ENCODE results near the gene PCED1A.

PCED1A gene

GRCh38 chr20:2798095-2798805 lies 42.2 kb downstream of the PCED1A start:
- WGBS (ENCODE audit: insufficient coverage), result 86% methylated on average over 19 of the region's 19 CpGs
- peaks cover 5 to 56% (median 44%) of the 10 kb centered on the region in 4 experiments for H3K36me3 ChIP-seq (ENCODE audit: control insufficient read depth in 4 of 4, insufficient read depth in 4 of 4, low read length in 3 of 4)
- peak overlapping the region in 1 of 7 experiments; percentile 93 for H3K4me3 ChIP-seq (ENCODE audit: control insufficient read depth in 1 of 7, extremely low read depth in 1 of 7, insufficient read depth in 4 of 7, low read depth in 2 of 7, low read length in 6 of 7)
- POLR2A ChIA-PET, result interaction anchor here (0.6 to 1.8 kb wide), 2 partner anchors 54 to 109 kb away, joined by 4 to 6 read pairs; no protein-coding TSS in a partner anchor
- no peak overlapping the region for H3K27ac ChIP-seq (ENCODE audit: insufficient read depth in 1 of 2, low read depth in 1 of 2, low read length in 2 of 2, poor library complexity in 1 of 2, severe bottlenecking in 2 of 2)
- no peaks in the 10 kb centered on the region for H3K27me3 ChIP-seq (replicated peaks in 2 of 5; ENCODE audit: control insufficient read depth in 4 of 5, insufficient read depth in 5 of 5, low read length in 4 of 5)
- peaks cover 0 to 43% (median 38%) of the 10 kb centered on the region in 4 experiments for H3K4me1 ChIP-seq (ENCODE audit: control extremely low read depth in 1 of 4, control insufficient read depth in 4 of 4, insufficient read depth in 4 of 4, low read length in 3 of 4)
- no peaks in the 10 kb centered on the region for H3K9me3 ChIP-seq (ENCODE audit: control extremely low read depth in 1 of 5, control insufficient read depth in 4 of 5, insufficient read depth in 2 of 5, low read depth in 1 of 5, low read length in 4 of 5)
- CTCF ChIA-PET, result interaction anchor here (1.5 to 2.8 kb wide), 3 partner anchors 10 to 53 kb away, joined by 5 to 14 read pairs (median 7); no protein-coding TSS in a partner anchor
- DNase-seq, result no peak

GRCh38 chr20:2797136-2797983 lies 43.1 kb downstream of the PCED1A start:
- 68% methylated on average over 13 of the region's 16 CpGs for WGBS (ENCODE audit: insufficient coverage)
- H3K4me3 ChIP-seq (ENCODE audit: control insufficient read depth in 1 of 7, extremely low read depth in 1 of 7, insufficient read depth in 4 of 7, low read depth in 2 of 7, low read length in 6 of 7), result no peak overlapping the region
- ChIA-PET POLR2A (interaction anchor here (0.6 kb wide), 1 partner anchor 24 kb away, joined by 3 read pairs; no protein-coding TSS in a partner anchor), CTCF (interaction anchor here (1.5 to 2.8 kb wide), 2 partner anchors 9 to 53 kb away, joined by 5 to 14 read pairs; no protein-coding TSS in a partner anchor)
- no peak for DNase-seq
- H3K4me1 ChIP-seq (ENCODE audit: control extremely low read depth in 1 of 4, control insufficient read depth in 4 of 4, insufficient read depth in 4 of 4, low read length in 3 of 4), result peaks cover 0 to 42% (median 38%) of the 10 kb centered on the region in 4 experiments
- no peaks in the 10 kb centered on the region for H3K9me3 ChIP-seq (ENCODE audit: control extremely low read depth in 1 of 5, control insufficient read depth in 4 of 5, insufficient read depth in 2 of 5, low read depth in 1 of 5, low read length in 4 of 5)
- peaks cover 5 to 58% (median 45%) of the 10 kb centered on the region in 4 experiments for H3K36me3 ChIP-seq (ENCODE audit: control insufficient read depth in 4 of 4, insufficient read depth in 4 of 4, low read length in 3 of 4)
- no peaks in the 10 kb centered on the region for H3K27me3 ChIP-seq (replicated peaks in 2 of 5; ENCODE audit: control insufficient read depth in 4 of 5, insufficient read depth in 5 of 5, low read length in 4 of 5)
- no peak overlapping the region for H3K27ac ChIP-seq (ENCODE audit: insufficient read depth in 1 of 2, low read depth in 1 of 2, low read length in 2 of 2, poor library complexity in 1 of 2, severe bottlenecking in 2 of 2)

- Histone ChIP-seq H3K36me3 (ENCODE audit: control insufficient read depth in 4 of 4, insufficient read depth in 4 of 4, low read length in 3 of 4) (peaks cover 5 to 58% (median 45%) of the 10 kb centered on the region in 4 experiments), H3K9me3 (ENCODE audit: control extremely low read depth in 1 of 5, control insufficient read depth in 4 of 5, insufficient read depth in 2 of 5, low read depth in 1 of 5, low read length in 4 of 5) (no peaks in the 10 kb centered on the region), H3K4me3 (ENCODE audit: control insufficient read depth in 1 of 7, extremely low read depth in 1 of 7, insufficient read depth in 4 of 7, low read depth in 2 of 7, low read length in 6 of 7) (no peak overlapping the region), H3K27ac (ENCODE audit: insufficient read depth in 1 of 2, low read depth in 1 of 2, low read length in 2 of 2, poor library complexity in 1 of 2, severe bottlenecking in 2 of 2) (no peak overlapping the region), H3K27me3 (replicated peaks in 2 of 5; ENCODE audit: control insufficient read depth in 4 of 5, insufficient read depth in 5 of 5, low read length in 4 of 5) (no peaks in the 10 kb centered on the region), H3K4me1 (ENCODE audit: control extremely low read depth in 1 of 4, control insufficient read depth in 4 of 4, insufficient read depth in 4 of 4, low read length in 3 of 4) (peaks cover 0 to 31% (median 28%) of the 10 kb centered on the region in 4 experiments)
- DNase-seq, result no peak
- WGBS (ENCODE audit: insufficient coverage), result 99% methylated on average over 20 of the region's 20 CpGs
- POLR2A ChIA-PET, result interaction anchor here (0.6 kb wide), 1 partner anchor 23 kb away, joined by 3 read pairs; no protein-coding TSS in a partner anchor
- CTCF ChIA-PET, result interaction anchor here (1.4 to 1.5 kb wide), 2 partner anchors 8 to 56 kb away, joined by 4 to 5 read pairs; no protein-coding TSS in a partner anchor
Measured at GRCh38 chr20:2796011-2796660, 44.3 kb downstream of the PCED1A start.

GRCh38 chr20:2795451-2795850 lies 45.0 kb downstream of the PCED1A start:
- Histone ChIP-seq H3K4me3 (ENCODE audit: control insufficient read depth in 1 of 7, extremely low read depth in 1 of 7, insufficient read depth in 4 of 7, low read depth in 2 of 7, low read length in 6 of 7) (no peak overlapping the region), H3K4me1 (ENCODE audit: control extremely low read depth in 1 of 4, control insufficient read depth in 4 of 4, insufficient read depth in 4 of 4, low read length in 3 of 4) (peaks cover 0 to 28% (median 24%) of the 10 kb centered on the region in 4 experiments), H3K27me3 (replicated peaks in 2 of 5; ENCODE audit: control insufficient read depth in 4 of 5, insufficient read depth in 5 of 5, low read length in 4 of 5) (no peaks in the 10 kb centered on the region), H3K9me3 (ENCODE audit: control extremely low read depth in 1 of 5, control insufficient read depth in 4 of 5, insufficient read depth in 2 of 5, low read depth in 1 of 5, low read length in 4 of 5) (no peaks in the 10 kb centered on the region), H3K36me3 (ENCODE audit: control insufficient read depth in 4 of 4, insufficient read depth in 4 of 4, low read length in 3 of 4) (peaks cover 5 to 58% (median 45%) of the 10 kb centered on the region in 4 experiments), H3K27ac (ENCODE audit: insufficient read depth in 1 of 2, low read depth in 1 of 2, low read length in 2 of 2, poor library complexity in 1 of 2, severe bottlenecking in 2 of 2) (no peak overlapping the region)
- POLR2A ChIA-PET, result no interaction called here
- CTCF ChIA-PET, result interaction anchor here (1.4 kb wide), 1 partner anchor 57 kb away, joined by 4 read pairs; no protein-coding TSS in a partner anchor
- peak in 1 of 3 donors; percentile 16 for DNase-seq
- WGBS (ENCODE audit: insufficient coverage), result 97% methylated on average over 24 of the region's 24 CpGs

- CTCF ChIA-PET, result interaction anchor here (0.9 kb wide), 1 partner anchor 41 kb away, joined by 3 read pairs; no protein-coding TSS in a partner anchor
- H3K9me3 ChIP-seq (ENCODE audit: control extremely low read depth in 1 of 5, control insufficient read depth in 4 of 5, insufficient read depth in 2 of 5, low read depth in 1 of 5, low read length in 4 of 5), result no peaks in the 10 kb centered on the region
- peaks cover 0 to 25% (median 21%) of the 10 kb centered on the region in 4 experiments for H3K4me1 ChIP-seq (ENCODE audit: control extremely low read depth in 1 of 4, control insufficient read depth in 4 of 4, insufficient read depth in 4 of 4, low read length in 3 of 4)
- H3K27me3 ChIP-seq (replicated peaks in 2 of 5; ENCODE audit: control insufficient read depth in 4 of 5, insufficient read depth in 5 of 5, low read length in 4 of 5), result no peaks in the 10 kb centered on the region
- no peak overlapping the region for H3K4me3 ChIP-seq (ENCODE audit: control insufficient read depth in 1 of 7, extremely low read depth in 1 of 7, insufficient read depth in 4 of 7, low read depth in 2 of 7, low read length in 6 of 7)
- no peak for DNase-seq
- POLR2A ChIA-PET, result interaction anchor here (1.3 kb wide), 1 partner anchor 17 kb away, joined by 3 read pairs; no protein-coding TSS in a partner anchor
- 83% methylated on average over 9 of the region's 11 CpGs for WGBS (ENCODE audit: insufficient coverage)
- H3K36me3 ChIP-seq (ENCODE audit: control insufficient read depth in 4 of 4, insufficient read depth in 4 of 4, low read length in 3 of 4), result peaks cover 5 to 58% (median 45%) of the 10 kb centered on the region in 4 experiments
- no peak overlapping the region for H3K27ac ChIP-seq (ENCODE audit: insufficient read depth in 1 of 2, low read depth in 1 of 2, low read length in 2 of 2, poor library complexity in 1 of 2, severe bottlenecking in 2 of 2)
Measured at GRCh38 chr20:2794866-2795447, 45.5 kb downstream of the PCED1A start.

GRCh38 chr20:2794202-2794748 lies 46.2 kb downstream of the PCED1A start:
- H3K4me3 ChIP-seq (ENCODE audit: control insufficient read depth in 1 of 7, extremely low read depth in 1 of 7, insufficient read depth in 4 of 7, low read depth in 2 of 7, low read length in 6 of 7), result no peak overlapping the region
- no peak overlapping the region for H3K27ac ChIP-seq (ENCODE audit: insufficient read depth in 1 of 2, low read depth in 1 of 2, low read length in 2 of 2, poor library complexity in 1 of 2, severe bottlenecking in 2 of 2)
- H3K9me3 ChIP-seq (ENCODE audit: control extremely low read depth in 1 of 5, control insufficient read depth in 4 of 5, insufficient read depth in 2 of 5, low read depth in 1 of 5, low read length in 4 of 5), result no peaks in the 10 kb centered on the region
- DNase-seq, result no peak
- CTCF ChIA-PET, result interaction anchor here (0.9 kb wide), 1 partner anchor 40 kb away, joined by 3 read pairs; no protein-coding TSS in a partner anchor
- H3K36me3 ChIP-seq (ENCODE audit: control insufficient read depth in 4 of 4, insufficient read depth in 4 of 4, low read length in 3 of 4), result peaks cover 5 to 58% (median 45%) of the 10 kb centered on the region in 4 experiments
- H3K27me3 ChIP-seq (replicated peaks in 2 of 5; ENCODE audit: control insufficient read depth in 4 of 5, insufficient read depth in 5 of 5, low read length in 4 of 5), result no peaks in the 10 kb centered on the region
- POLR2A ChIA-PET, result interaction anchor here (1.3 kb wide), 1 partner anchor 17 kb away, joined by 3 read pairs; no protein-coding TSS in a partner anchor
- 98% methylated on average over 19 of the region's 23 CpGs for WGBS (ENCODE audit: insufficient coverage)
- H3K4me1 ChIP-seq (ENCODE audit: control extremely low read depth in 1 of 4, control insufficient read depth in 4 of 4, insufficient read depth in 4 of 4, low read length in 3 of 4), result peaks cover 0 to 18% (median 14%) of the 10 kb centered on the region in 4 experiments
